ENCODE results near the gene UTP14A. TPM values are rescaled to one million over a fixed set of nuclear protein-coding genes. Genes with fewer than 3 reads are reported as not detected.

UTP14A gene
- 18.5 and 24.7 TPM in 2 replicates for total RNA-seq

GRCh38 chrX:129905787-129906580 lies at the start of gene UTP14A:
TSS of gene UTP14A (plus strand) at chrX:129906164. CDS start at chrX:129906211, 47 bp downstream.

Other genes starting within 250 kb of the UTP14A start
- gene XPNPEP2, start 167.2 kb upstream of the UTP14A start, total RNA-seq, result 0.22 TPM in 1 of 2 replicates, not detected in the other
- not detected in 2 replicates for gene SASH3, start 126.2 kb upstream of the UTP14A start, total RNA-seq
- gene ZDHHC9, start 62.3 kb upstream of the UTP14A start, total RNA-seq, result 21.9 and 27.8 TPM in 2 replicates
- gene BCORL1, start 76.5 kb downstream of the UTP14A start, total RNA-seq, result 1.3 and 1.6 TPM in 2 replicates
- gene ELF4, start 204.3 kb downstream of the UTP14A start, total RNA-seq, result 24.2 and 30.9 TPM in 2 replicates